NCI-H146 (cell line): ENCODE results near the gene CD2BP2.
"Not testable (repeated sequence)": the region's sequence is repeated elsewhere in the genome, so short reads cannot be mapped to it uniquely, and the experiment has no call there.

Experiments used
- DNase-seq: peaks from one replicate; lab custom pipeline; 2025; lab: John Stamatoyannopoulos, UW

The CD2BP2 gene

GRCh38 chr16:30358990-30359870, 4.1 kb upstream of the CD2BP2 start:
- no peak for DNase-seq

DNA sequence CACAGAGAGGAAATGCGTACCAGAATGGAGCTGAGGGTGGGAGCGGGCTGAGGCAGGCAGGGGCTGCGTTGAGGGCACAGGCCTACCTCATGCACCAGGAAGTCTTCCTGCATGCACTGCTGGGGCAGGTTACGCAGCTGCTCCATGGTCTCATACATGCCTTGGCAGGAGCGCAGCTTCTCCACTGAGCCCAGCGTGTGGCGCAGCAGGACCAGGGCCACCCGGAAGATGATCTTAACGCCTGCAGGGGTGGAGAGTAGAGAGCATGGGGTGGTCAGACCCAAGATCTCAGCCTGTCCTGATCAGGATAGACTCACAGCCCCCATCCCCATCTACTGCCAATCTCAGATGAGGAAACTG, 3.4 kb upstream of the CD2BP2 start:
- DNase-seq: no peak

DNA sequence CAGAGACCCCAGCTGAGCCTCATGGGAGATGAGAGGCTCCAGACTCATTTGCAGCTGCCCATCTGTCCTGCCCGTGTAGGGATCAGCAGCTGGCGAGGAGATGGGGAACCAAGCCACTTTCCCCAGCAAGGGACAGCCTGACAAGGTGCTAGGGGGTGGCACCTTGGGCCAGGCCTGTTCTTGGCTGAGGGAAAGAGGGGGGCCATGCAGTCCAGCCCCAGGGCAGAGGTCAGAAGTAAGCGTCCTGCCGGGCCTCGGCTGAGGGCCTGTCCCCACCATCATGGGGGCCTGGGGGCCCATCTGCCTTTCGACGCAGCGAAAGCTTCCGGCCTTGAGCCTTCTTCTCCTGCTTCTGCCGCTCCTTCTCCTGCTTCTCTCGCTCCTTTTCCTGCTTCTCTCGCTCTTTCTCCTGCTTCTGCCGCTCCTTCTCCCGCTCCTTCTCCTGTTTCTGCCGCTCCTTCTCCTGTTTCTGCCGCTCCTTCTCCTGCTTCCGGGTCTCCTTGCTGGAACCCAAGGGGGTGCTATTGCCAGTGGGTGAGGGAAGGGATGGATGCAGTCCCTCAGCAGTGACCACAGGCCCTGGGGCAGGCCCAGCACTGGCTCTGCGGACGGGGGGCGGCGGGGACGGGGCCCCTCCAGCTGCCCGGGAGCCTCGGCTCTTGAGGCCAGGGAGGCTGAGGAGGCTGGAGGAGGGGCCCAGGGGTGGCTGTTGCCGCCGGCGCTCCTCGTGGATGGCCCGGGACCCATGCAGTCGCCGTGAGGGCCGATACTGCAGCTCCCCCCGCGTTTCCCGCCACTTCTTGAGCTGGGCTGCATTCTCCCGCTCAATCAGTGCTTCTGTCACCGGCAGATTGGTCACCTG, 2.8 kb upstream of the CD2BP2 start:
- DNase-seq: no peak

- no peak for DNase-seq
Observed at GRCh38 chr16:30357085-30357714, 2.1 kb upstream of the CD2BP2 start.

- DNase-seq: no peak
Observed at GRCh38 chr16:30356401-30357084, 1.4 kb upstream of the CD2BP2 start.

GRCh38 chr16:30355954-30356308, 823 bp upstream of the CD2BP2 start:
- DNase-seq: no peak

- peak; percentile 65 for DNase-seq
Observed at GRCh38 chr16:30354423-30355143, 525 bp downstream of the CD2BP2 start.

GRCh38 chr16:30353438-30354129, 1.5 kb downstream of the CD2BP2 start:
- DNase-seq: no peak

- DNase-seq: no peak
Observed at GRCh38 chr16:30352488-30353401, 2.4 kb downstream of the CD2BP2 start.

DNA sequence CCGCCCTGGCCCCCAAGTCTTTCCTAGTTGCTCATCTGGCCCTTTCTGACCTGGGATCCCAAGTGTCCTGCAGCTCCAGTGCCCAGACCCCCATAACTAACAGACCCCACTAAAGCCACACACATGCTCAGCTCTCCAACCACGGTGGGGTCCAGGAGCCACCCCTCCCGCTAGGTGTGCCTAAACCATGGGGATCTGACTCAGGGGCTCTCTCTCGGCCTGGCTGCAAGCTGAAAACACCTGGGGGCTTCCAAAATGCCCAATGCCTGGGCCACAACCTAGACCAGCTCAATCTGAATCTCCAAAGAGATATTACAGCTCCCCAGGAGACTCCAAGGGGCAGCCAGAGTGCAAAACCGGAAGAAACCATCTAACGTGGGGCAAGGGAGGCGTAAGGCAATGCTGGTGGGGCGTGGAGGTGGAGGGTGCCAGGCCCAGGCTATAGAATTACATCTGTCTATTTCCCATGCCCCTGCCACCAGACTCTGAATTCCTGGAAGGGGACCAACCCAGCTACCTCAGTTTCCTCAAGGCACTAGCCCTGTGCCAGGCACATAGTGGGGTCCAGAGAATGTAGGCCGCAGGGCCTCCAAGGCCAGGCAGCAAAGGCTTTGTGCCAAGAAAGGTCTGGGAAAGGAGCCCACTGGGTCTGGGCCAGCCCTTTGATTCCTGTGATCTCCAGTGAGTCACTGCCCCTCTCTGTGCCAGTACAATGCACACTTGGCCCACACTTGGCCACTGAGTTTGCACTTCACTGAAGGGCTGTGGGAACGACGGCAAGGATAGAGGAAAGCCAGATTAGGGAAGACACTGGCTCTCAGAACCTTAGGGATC, 3.3 kb downstream of the CD2BP2 start:
- DNase-seq: no peak

DNA sequence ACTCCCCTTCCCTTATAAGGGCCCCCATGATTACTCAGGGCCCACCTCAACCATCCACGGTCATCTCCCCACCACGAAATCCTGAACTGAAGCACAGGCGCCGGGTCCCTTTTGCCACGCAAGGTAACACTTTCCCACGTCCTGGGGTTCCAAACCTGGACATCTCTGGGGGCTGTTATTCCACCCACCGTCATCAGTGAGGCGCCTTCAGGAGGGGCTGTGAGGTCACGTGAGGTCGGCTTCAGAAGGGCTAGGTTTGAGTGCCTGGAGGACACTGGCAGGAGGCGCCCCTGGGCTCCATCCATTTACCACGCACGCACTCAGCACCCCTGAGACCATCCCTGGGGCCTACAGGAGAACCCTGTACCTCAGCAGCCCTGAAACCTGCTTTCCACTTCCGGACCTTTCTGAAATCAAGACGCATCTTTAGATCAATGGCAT, 4.1 kb downstream of the CD2BP2 start:
- no peak for DNase-seq

- no peak for DNase-seq
Observed at GRCh38 chr16:30350134-30350871, 4.8 kb downstream of the CD2BP2 start.

DNA sequence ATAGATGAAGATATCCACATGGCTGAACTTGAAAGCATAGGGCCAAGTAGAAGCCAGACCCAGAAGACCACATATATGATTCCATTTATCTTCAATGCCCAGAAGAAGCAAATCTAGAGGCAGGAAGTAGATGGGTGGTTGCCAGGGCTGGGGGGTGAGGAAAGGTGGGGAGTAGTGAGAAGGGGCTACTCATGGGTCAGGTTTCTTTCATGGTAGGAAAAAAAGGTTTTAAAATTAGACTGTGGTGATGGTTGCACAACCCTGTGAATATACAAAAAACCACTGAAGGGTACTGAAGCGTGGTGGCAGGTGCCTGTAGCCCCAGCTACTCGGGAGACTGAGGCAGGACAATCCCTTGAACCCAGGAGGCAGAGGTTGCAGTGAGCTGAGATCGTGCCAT, 5.4 kb downstream of the CD2BP2 start:
- DNase-seq: no peak

GRCh38 chr16:30348929-30349328, 6.2 kb downstream of the CD2BP2 start:
- no peak for DNase-seq

- DNase-seq: no peak
Observed at GRCh38 chr16:30348113-30348512, 7.0 kb downstream of the CD2BP2 start.

GRCh38 chr16:30346286-30346685, 8.8 kb downstream of the CD2BP2 start:
- DNase-seq: no peak

DNA sequence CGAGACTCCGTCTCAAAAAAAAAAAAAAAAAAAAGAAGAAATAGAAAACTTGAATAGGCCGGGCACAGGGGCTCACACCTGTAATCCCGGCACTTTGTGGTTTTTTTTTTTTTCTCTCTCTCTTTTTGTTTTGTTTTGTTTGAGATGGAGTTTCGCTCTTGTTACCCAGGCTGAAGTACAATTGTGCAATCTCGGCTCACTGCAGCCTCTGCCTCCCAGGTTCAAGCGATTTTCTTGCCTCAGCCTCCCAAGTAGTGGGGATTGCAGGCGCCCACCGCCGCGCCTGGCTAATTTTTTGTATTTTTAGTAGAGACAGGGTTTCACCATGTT, 11.7 kb downstream of the CD2BP2 start:
- not testable (repeated sequence) for DNase-seq
